Keratinocyte (primary cell): ENCODE measurements around the gene ARHGAP8. TPM values are rescaled to one million over a fixed set of nuclear protein-coding genes. Genes with fewer than 3 reads are reported as not detected.

Source experiments
- DNase-seq: peaks from one replicate; pipeline ENCODE4 v3.0.0-alpha.2; 2011; ENCODE audit warnings: low read depth, missing footprints, low spot score
- FAIRE-seq: peaks from 2 replicates; lab custom pipeline; 2011; peaks lifted over from hg19 to GRCh38; lab: Jason Lieb, UNC
- H2AFZ ChIP-seq: 2 replicates; pipeline ENCODE4 v1.6.0; 2012; ENCODE audit warnings: low read length, control low read depth, inconsistent platforms; ENCODE audit not compliant: control insufficient read depth
- H3K27ac ChIP-seq: 2 replicates; pipeline ENCODE4 v1.5.1; 2011; ENCODE audit warnings: low read length; ENCODE audit not compliant: control insufficient read depth, insufficient read depth
- H3K27me3 ChIP-seq: 3 replicates; pipeline ENCODE4 v1.6.0; 2011; ENCODE audit warnings: low read length; ENCODE audit not compliant: control insufficient read depth, insufficient read depth; ENCODE audit errors: extremely low read depth
- H3K36me3 ChIP-seq, 2 experiments: 2 replicates in 1 of 2; 3 replicates in 1 of 2; pipeline ENCODE4 v1.5.1; 2011; ENCODE audit warnings: low read length in 2 of 2, mild to moderate bottlenecking in 1 of 2; ENCODE audit not compliant: control insufficient read depth in 2 of 2, insufficient read depth in 2 of 2; ENCODE audit errors: extremely low read depth in 1 of 2
- H3K4me1 ChIP-seq: 3 replicates; pipeline ENCODE4 v1.5.1; 2011; ENCODE audit warnings: low read length; ENCODE audit not compliant: control insufficient read depth, insufficient read depth; ENCODE audit errors: extremely low read depth
- H3K4me2 ChIP-seq: 3 replicates; pipeline ENCODE4 v1.6.0; 2011; ENCODE audit warnings: low read depth, low read length; ENCODE audit not compliant: control insufficient read depth, insufficient read depth; ENCODE audit errors: extremely low read depth
- H3K4me3 ChIP-seq, 3 experiments: fragments of 200-600 bp in 1 of 3; sonication (generic) in 1 of 3; 2 replicates in 2 of 3; 3 replicates in 1 of 3; pipeline ENCODE4 v1.5.1; 2011 to 2016; ENCODE audit warnings: low read length in 3 of 3, mild to moderate bottlenecking in 3 of 3, control low read depth in 2 of 3, inconsistent platforms in 1 of 3, low read depth in 1 of 3, mixed read lengths in 1 of 3, mixed run types in 1 of 3, moderate library complexity in 1 of 3; ENCODE audit not compliant: control insufficient read depth in 2 of 3, insufficient read depth in 2 of 3; ENCODE audit errors: extremely low read depth in 1 of 3
- H3K79me2 ChIP-seq: 2 replicates; pipeline ENCODE4 v1.6.0; 2012; ENCODE audit warnings: low read length; ENCODE audit not compliant: control insufficient read depth, insufficient read depth
- H3K9ac ChIP-seq: 3 replicates; pipeline ENCODE4 v1.6.0; 2011; ENCODE audit warnings: low read length; ENCODE audit not compliant: control insufficient read depth, insufficient read depth; ENCODE audit errors: extremely low read depth
- H3K9me1 ChIP-seq: 3 replicates; pipeline ENCODE4 v1.6.0; 2011; ENCODE audit warnings: low read length; ENCODE audit not compliant: control insufficient read depth, insufficient read depth; ENCODE audit errors: extremely low read depth
- H3K9me3 ChIP-seq: 2 replicates; pipeline ENCODE4 v1.5.1; 2012; ENCODE audit warnings: low read depth, low read length; ENCODE audit not compliant: control insufficient read depth
- H4K20me1 ChIP-seq: 3 replicates; pipeline ENCODE4 v1.6.0; 2011; ENCODE audit warnings: low read length; ENCODE audit not compliant: control insufficient read depth, insufficient read depth; ENCODE audit errors: extremely low read depth
- CTCF ChIP-seq, 3 experiments: IDR thresholded peaks in 1 of 3; conservative IDR thresholded peaks in 1 of 3; optimal IDR thresholded peaks in 1 of 3; 2 replicates in 2 of 3; 3 replicates in 1 of 3; pipeline versions ENCODE3 to v1.5.1; 2011; ENCODE audit warnings: low read length in 3 of 3, mild to moderate bottlenecking in 3 of 3, moderate library complexity in 2 of 3, control low read depth in 1 of 3, inconsistent platforms in 1 of 3; ENCODE audit not compliant: insufficient read depth in 2 of 3; ENCODE audit errors: extremely low read depth in 1 of 3
- EZH2 ChIP-seq: IDR thresholded peaks from one replicate; pipeline ENCODE4 v1.6.1; 2012; ENCODE audit warnings: inconsistent platforms, mild to moderate bottlenecking, low read length, moderate library complexity
- dilution Hi-C: fragments of 300-500 bp; cut with MboI; formaldehyde crosslinking; loops from one replicate; pipeline ENCODE4 v1.7.0; 2020; ENCODE audit warnings: low sequenced_read_pairs; ENCODE audit not compliant: extremely low pct_ligation_motif_present
- polyA plus RNA-seq, 5 experiments: library from polyadenylated mRNA; depleted of rRNA in 3 of 5; stranded (reverse) in 3 of 5; stranded (forward) in 1 of 5; unstranded in 1 of 5; fragments of >200 nt; gene quantifications; 1 replicate in 1 of 5; 2 replicates in 3 of 5; 3 replicates in 1 of 5; pipeline versions ENCODE4 v1.2.1 to v1.2.3, GENCODE V29; 2011 to 2012; ENCODE audit warnings: missing spikeins in 2 of 5, low read depth in 1 of 5, low replicate concordance in 1 of 5

ARHGAP8 gene
- polyA plus RNA-seq, 1 donor (not counting 4 experiments of a cell fraction or from before 2014, with no cell fraction given): 21.3 TPM

GRCh38 chr22:44754998-44755397 is 2.6 kb downstream of the ARHGAP8 start:
- no peak for FAIRE-seq
- Histone ChIP-seq H3K36me3 (peaks cover 5 to 6% of the 10 kb centered on the region in 2 experiments), H3K9ac (no peak overlapping the region), H3K4me1 (peaks cover 43% of the 10 kb centered on the region), H3K4me2 (peak overlapping the region; percentile 79), H3K79me2 (peaks cover 56% of the 10 kb centered on the region), H3K4me3 (no peak overlapping the region), H2AFZ (no peak overlapping the region), H3K9me1 (peaks cover 13% of the 10 kb centered on the region), H3K27ac (no peak overlapping the region), H3K9me3 (no peaks in the 10 kb centered on the region), H4K20me1 (peaks cover 28% of the 10 kb centered on the region), H3K27me3 (no peaks in the 10 kb centered on the region)
- TF ChIP-seq EZH2 (no peak), CTCF (optimal IDR thresholded peaks at IDR 0.05 in 1 of 3, IDR thresholded peaks at IDR 0.05 in 1 of 3, conservative IDR thresholded peaks at IDR 0.05 in 1 of 3; ENCODE audit: extremely low read depth in 1 of 3, insufficient read depth in 2 of 3, low read length in 3 of 3) (no peak)
- no peak for DNase-seq
- dilution Hi-C loops: no loop called here

- Histone ChIP-seq H3K4me2 (peak overlapping the region; percentile 79), H3K9me1 (peaks cover 13% of the 10 kb centered on the region), H3K27me3 (no peaks in the 10 kb centered on the region), H3K9me3 (no peaks in the 10 kb centered on the region), H3K36me3 (peaks cover 5 to 6% of the 10 kb centered on the region in 2 experiments), H2AFZ (no peak overlapping the region), H3K79me2 (peaks cover 60% of the 10 kb centered on the region), H3K27ac (no peak overlapping the region), H3K4me1 (peaks cover 43% of the 10 kb centered on the region), H4K20me1 (peaks cover 28% of the 10 kb centered on the region), H3K9ac (no peak overlapping the region), H3K4me3 (peak overlapping the region in 2 of 3 experiments; percentile 10 to 19)
- TF ChIP-seq CTCF (optimal IDR thresholded peaks at IDR 0.05 in 1 of 3, IDR thresholded peaks at IDR 0.05 in 1 of 3, conservative IDR thresholded peaks at IDR 0.05 in 1 of 3; ENCODE audit: extremely low read depth in 1 of 3, insufficient read depth in 2 of 3, low read length in 3 of 3) (no peak), EZH2 (no peak)
- dilution Hi-C loops: no loop called here
- DNase-seq: no peak
- no peak for FAIRE-seq
Observed at GRCh38 chr22:44755417-44755816, 3.0 kb downstream of the ARHGAP8 start.
